Skeletal muscle tissue (tissue), 4 donors: ENCODE results near the gene VANGL1. TPM values are rescaled to one million over a fixed set of nuclear protein-coding genes. Genes with fewer than 3 reads are reported as not detected.

Source experiments
- H3K27ac ChIP-seq: one replicate; pipeline ENCODE4 v1.7.0; 2013; ENCODE audit warnings: mild to moderate bottlenecking, low read depth, low read length, inconsistent platforms
- H3K27me3 ChIP-seq, 3 donors: one replicate each; pipeline ENCODE4 v1.7.0; 2013; ENCODE audit warnings: low read length in 3 of 3; ENCODE audit not compliant: control insufficient read depth in 3 of 3, insufficient read depth in 3 of 3
- H3K36me3 ChIP-seq, 3 donors: one replicate each; pipeline ENCODE4 v1.7.0; 2013; ENCODE audit warnings: low read length in 3 of 3; ENCODE audit not compliant: control insufficient read depth in 3 of 3, insufficient read depth in 3 of 3
- H3K4me1 ChIP-seq, 3 donors: one replicate each; pipeline ENCODE4 v1.7.0; 2013; ENCODE audit warnings: low read length in 3 of 3, mild to moderate bottlenecking in 3 of 3; ENCODE audit not compliant: control insufficient read depth in 3 of 3, insufficient read depth in 3 of 3
- H3K4me3 ChIP-seq, 3 donors: one replicate each; pipeline ENCODE4 v1.7.0; 2013; ENCODE audit warnings: low read length in 3 of 3
- H3K9ac ChIP-seq, 3 donors: one replicate each; pipeline ENCODE4 v1.7.0; 2013; ENCODE audit warnings: low read length in 3 of 3, mild to moderate bottlenecking in 3 of 3, moderate library complexity in 2 of 3, low read depth in 1 of 3
- H3K9me3 ChIP-seq, 3 donors: one replicate each; pipeline ENCODE4 v1.7.0; 2013; ENCODE audit warnings: low read length in 3 of 3; ENCODE audit not compliant: control insufficient read depth in 3 of 3
- total RNA-seq: library from RNA; depleted of rRNA; stranded (reverse); fragments of >200 nt; gene quantifications from one replicate; pipeline ENCODE4 v1.2.3, GENCODE V29; 2014
- donor health status: Osteomylitis.

The VANGL1 gene
- 4.2 TPM for total RNA-seq

GRCh38 chr1:115641762-115642167 is at the start of gene VANGL1:
VANGL1 (plus strand) TSS chr1:115641970; CDS start chr1:115651414, 9,444 bp downstream.
- no peaks in the 10 kb centered on the region for H3K27me3 ChIP-seq
- H3K4me3 ChIP-seq, result peak within 1 kb of the TSS; percentile 76 to 80 (median 77)
- H3K27ac ChIP-seq, result no peak within 1 kb of the TSS
- peaks cover 3 to 6% (median 6%) of the 10 kb centered on the region in 3 donors for H3K4me1 ChIP-seq
- H3K9ac ChIP-seq, result peak within 1 kb of the TSS; percentile 43 to 82 (median 51)
- H3K9me3 ChIP-seq, result no peaks in the 10 kb centered on the region
- H3K36me3 ChIP-seq, result no peaks in the 10 kb centered on the region

GRCh38 chr1:115592264-115592663 is 49.5 kb upstream of the VANGL1 start:
- no peak overlapping the region for H3K27ac ChIP-seq
- peaks cover 0 to 3% (median 3%) of the 10 kb centered on the region in 3 donors for H3K9me3 ChIP-seq
- no peak overlapping the region for H3K4me3 ChIP-seq
- H3K36me3 ChIP-seq, result no peaks in the 10 kb centered on the region
- no peak overlapping the region for H3K9ac ChIP-seq
- peaks cover 0 to 9% (median 5%) of the 10 kb centered on the region in 3 donors for H3K4me1 ChIP-seq
- H3K27me3 ChIP-seq, result no peaks in the 10 kb centered on the region

GRCh38 chr1:115593365-115594259 is 48.2 kb upstream of the VANGL1 start:
- Histone ChIP-seq H3K36me3 (no peaks in the 10 kb centered on the region), H3K4me3 (no peak overlapping the region), H3K4me1 (peaks cover 0 to 9% (median 5%) of the 10 kb centered on the region in 3 donors), H3K27me3 (no peaks in the 10 kb centered on the region), H3K27ac (no peak overlapping the region), H3K9me3 (peaks cover 0 to 3% (median 0%) of the 10 kb centered on the region in 3 donors), H3K9ac (no peak overlapping the region)

GRCh38 chr1:115594600-115594999 is 47.2 kb upstream of the VANGL1 start:
- H3K27ac ChIP-seq, result no peak overlapping the region
- no peaks in the 10 kb centered on the region for H3K27me3 ChIP-seq
- H3K36me3 ChIP-seq, result no peaks in the 10 kb centered on the region
- peaks cover 0 to 9% (median 5%) of the 10 kb centered on the region in 3 donors for H3K4me1 ChIP-seq
- H3K4me3 ChIP-seq, result no peak overlapping the region
- no peak overlapping the region for H3K9ac ChIP-seq
- H3K9me3 ChIP-seq, result peaks cover 0 to 3% (median 0%) of the 10 kb centered on the region in 3 donors

- Histone ChIP-seq H3K36me3 (no peaks in the 10 kb centered on the region), H3K27me3 (no peaks in the 10 kb centered on the region), H3K9ac (no peak overlapping the region), H3K4me1 (peaks cover 0 to 9% (median 5%) of the 10 kb centered on the region in 3 donors), H3K9me3 (peaks cover 0 to 3% (median 0%) of the 10 kb centered on the region in 3 donors), H3K4me3 (no peak overlapping the region), H3K27ac (no peak overlapping the region)
These were observed 46.3 kb upstream of the VANGL1 start for GRCh38 chr1:115595279-115596079.

GRCh38 chr1:115596080-115596780 is 45.5 kb upstream of the VANGL1 start:
- Histone ChIP-seq H3K27me3 (no peaks in the 10 kb centered on the region), H3K27ac (no peak overlapping the region), H3K9me3 (peaks cover 0 to 3% (median 0%) of the 10 kb centered on the region in 3 donors), H3K9ac (no peak overlapping the region), H3K4me3 (no peak overlapping the region), H3K4me1 (peaks cover 0 to 9% (median 5%) of the 10 kb centered on the region in 3 donors), H3K36me3 (no peaks in the 10 kb centered on the region)

GRCh38 chr1:115604508-115604907 is 37.3 kb upstream of the VANGL1 start:
- no peak overlapping the region for H3K9ac ChIP-seq
- peaks cover 0 to 5% (median 4%) of the 10 kb centered on the region in 3 donors for H3K4me1 ChIP-seq
- H3K36me3 ChIP-seq, result no peaks in the 10 kb centered on the region
- no peak overlapping the region for H3K4me3 ChIP-seq
- H3K9me3 ChIP-seq, result no peaks in the 10 kb centered on the region
- H3K27me3 ChIP-seq, result no peaks in the 10 kb centered on the region
- H3K27ac ChIP-seq, result no peak overlapping the region

- Histone ChIP-seq H3K4me1 (peaks cover 0 to 5% (median 4%) of the 10 kb centered on the region in 3 donors), H3K27ac (no peak overlapping the region), H3K27me3 (no peaks in the 10 kb centered on the region), H3K36me3 (no peaks in the 10 kb centered on the region), H3K9me3 (no peaks in the 10 kb centered on the region), H3K9ac (no peak overlapping the region), H3K4me3 (no peak overlapping the region)
These were observed 35.5 kb upstream of the VANGL1 start for GRCh38 chr1:115606305-115606704.

GRCh38 chr1:115609021-115609420 is 32.7 kb upstream of the VANGL1 start:
- Histone ChIP-seq H3K27ac (no peak overlapping the region), H3K4me3 (no peak overlapping the region), H3K9me3 (no peaks in the 10 kb centered on the region), H3K4me1 (peaks cover 0 to 5% (median 4%) of the 10 kb centered on the region in 3 donors), H3K9ac (no peak overlapping the region), H3K36me3 (no peaks in the 10 kb centered on the region), H3K27me3 (peaks cover 0 to 5% (median 0%) of the 10 kb centered on the region in 3 donors)
